ENCODE measurements around the gene PRRX2.
A peak's percentile ranks its signal among the peaks of the same experiment; 100 is the strongest.
"Not testable (repeated sequence)": the region's sequence is repeated elsewhere in the genome, so short reads cannot be mapped to it uniquely, and the experiment has no call there.

PRRX2 gene

DNA sequence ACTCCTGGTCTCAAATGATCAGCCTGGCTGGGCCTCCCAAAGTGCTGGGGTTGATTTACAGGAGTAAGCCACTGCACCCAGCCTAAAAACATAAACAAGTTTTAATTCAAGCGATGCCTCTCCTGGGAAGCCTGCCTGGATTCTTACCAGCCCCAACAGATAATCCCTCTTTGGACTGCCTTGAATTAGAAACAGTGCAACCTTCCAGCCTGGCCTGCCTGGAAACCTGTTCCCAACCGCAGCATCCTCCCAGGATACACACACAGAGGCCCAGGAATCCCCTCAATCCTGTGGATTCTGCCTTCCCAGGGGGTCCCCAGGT lies 68.1 kb downstream of the PRRX2 start:
- Histone ChIP-seq H3K4me2 (no peak overlapping the region), H3K27ac (no peak overlapping the region), H4K20me1 (no peaks in the 10 kb centered on the region), H3K27me3 (peaks cover 17% of the 10 kb centered on the region), H3K4me3 (no peak overlapping the region), H3K4me1 (peaks cover 6% of the 10 kb centered on the region), H3K9me3 (no peaks in the 10 kb centered on the region), H3K9ac (no peak overlapping the region), H3K36me3 (no peaks in the 10 kb centered on the region)
- TF ChIP-seq Cebpa-rat (IDR thresholded peaks at IDR 0.05) = no peak

DNA sequence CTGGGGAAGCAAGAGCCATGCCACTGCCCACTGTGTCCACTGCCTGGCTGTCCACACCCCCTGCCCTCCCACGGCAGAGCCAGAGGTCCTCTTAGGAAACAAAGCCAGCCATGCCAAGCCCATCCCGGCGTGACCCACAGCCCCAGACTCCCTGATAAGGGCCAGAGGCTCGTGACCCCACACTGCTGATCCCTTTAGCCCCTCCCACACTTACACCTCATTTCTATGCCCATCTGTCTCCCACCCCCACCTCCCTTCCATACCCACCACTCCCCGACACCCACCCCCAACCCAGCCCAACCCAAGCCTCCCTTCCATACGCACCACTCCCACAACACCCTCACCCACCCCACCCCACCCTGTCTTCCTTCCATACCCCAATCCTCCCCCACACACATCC lies 70.1 kb downstream of the PRRX2 start:
- Histone ChIP-seq H3K9me3 (no peaks in the 10 kb centered on the region), H3K4me1 (peaks cover 6% of the 10 kb centered on the region), H4K20me1 (no peaks in the 10 kb centered on the region), H3K27ac (no peak overlapping the region), H3K4me2 (no peak overlapping the region), H3K36me3 (no peaks in the 10 kb centered on the region), H3K4me3 (no peak overlapping the region), H3K27me3 (peaks cover 19% of the 10 kb centered on the region), H3K9ac (no peak overlapping the region)
- no peak for TF ChIP-seq Cebpa-rat (IDR thresholded peaks at IDR 0.05)

DNA sequence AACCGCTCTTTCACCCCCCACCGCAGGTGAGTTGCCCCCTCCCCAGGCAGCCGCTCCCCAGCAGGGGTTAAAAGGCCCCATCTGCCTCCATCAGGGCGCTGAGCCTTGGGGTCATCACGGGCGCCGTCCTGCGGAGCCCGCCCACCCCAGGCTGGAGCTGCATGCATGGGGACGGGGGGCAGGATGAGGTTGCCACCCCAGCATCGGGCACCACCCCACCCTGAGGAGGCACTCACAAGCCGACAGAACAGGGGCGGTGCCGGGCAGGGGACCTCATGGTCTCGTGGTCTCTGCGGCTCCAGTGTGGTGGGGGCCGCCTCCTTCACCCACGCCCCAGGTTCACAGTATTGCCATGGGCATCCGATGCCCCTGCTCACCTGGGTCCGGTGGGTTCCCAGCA lies 70.9 kb downstream of the PRRX2 start:
- Histone ChIP-seq H3K9ac (no peak overlapping the region), H3K27me3 (peaks cover 19% of the 10 kb centered on the region)

DNA sequence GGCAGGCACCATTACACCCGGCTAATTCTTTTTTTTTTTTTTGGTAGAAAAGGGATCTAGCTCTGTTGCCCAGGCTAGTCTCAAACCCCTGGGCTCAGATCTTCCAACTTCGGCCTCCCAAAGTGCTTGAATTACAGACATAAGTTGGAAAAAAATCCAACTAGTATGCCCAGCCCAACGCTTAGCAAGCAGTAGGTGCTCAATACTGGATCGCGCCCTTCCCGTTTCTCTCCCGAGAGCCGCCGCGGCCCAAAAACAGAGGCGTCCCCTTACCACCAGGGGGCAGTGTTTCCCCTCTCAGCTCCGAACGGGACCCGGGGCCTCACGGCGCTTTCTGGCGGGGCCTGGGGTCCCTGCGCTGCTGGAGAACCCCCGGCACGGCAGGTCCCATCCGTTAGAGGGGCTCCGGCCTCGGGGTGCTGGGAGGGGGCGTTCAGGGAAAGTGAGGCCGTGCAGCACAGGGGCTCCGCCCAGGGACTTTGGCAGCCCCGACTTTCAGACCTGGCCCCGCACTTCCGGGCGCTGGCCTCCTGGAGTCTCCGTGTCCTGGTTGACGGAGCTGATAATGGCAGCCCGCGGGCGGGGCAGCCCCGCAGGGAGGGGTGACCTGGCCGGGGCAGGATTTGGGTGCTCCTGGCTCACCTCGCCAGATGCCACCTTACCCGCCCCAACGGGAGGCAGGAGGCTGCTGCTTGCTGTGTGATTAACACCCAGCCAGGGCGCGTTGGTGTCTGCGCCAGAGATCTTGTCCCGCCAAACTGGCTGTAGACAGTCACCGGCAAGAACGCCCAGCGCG lies 72.2 kb downstream of the PRRX2 start:
- Histone ChIP-seq H3K4me1 (peaks cover 19% of the 10 kb centered on the region), H3K9me3 (no peaks in the 10 kb centered on the region), H4K20me1 (no peaks in the 10 kb centered on the region), H3K9ac (peak overlapping the region; percentile 73), H3K4me3 (peak overlapping the region; percentile 66), H3K4me2 (peak overlapping the region; percentile 95), H3K27me3 (peaks cover 19% of the 10 kb centered on the region), H3K36me3 (no peaks in the 10 kb centered on the region), H3K27ac (peak overlapping the region; percentile 66)
- TF ChIP-seq Cebpa-rat (IDR thresholded peaks at IDR 0.05) = no peak

More for the DNA sequence above, 70.9 kb downstream of the PRRX2 start:
- no peak for TF ChIP-seq Cebpa-rat (IDR thresholded peaks at IDR 0.05)
- Histone ChIP-seq H3K27ac (no peak overlapping the region), H3K4me2 (no peak overlapping the region), H3K36me3 (no peaks in the 10 kb centered on the region), H3K9me3 (no peaks in the 10 kb centered on the region), H4K20me1 (no peaks in the 10 kb centered on the region), H3K4me3 (no peak overlapping the region), H3K4me1 (peaks cover 6% of the 10 kb centered on the region)

DNA sequence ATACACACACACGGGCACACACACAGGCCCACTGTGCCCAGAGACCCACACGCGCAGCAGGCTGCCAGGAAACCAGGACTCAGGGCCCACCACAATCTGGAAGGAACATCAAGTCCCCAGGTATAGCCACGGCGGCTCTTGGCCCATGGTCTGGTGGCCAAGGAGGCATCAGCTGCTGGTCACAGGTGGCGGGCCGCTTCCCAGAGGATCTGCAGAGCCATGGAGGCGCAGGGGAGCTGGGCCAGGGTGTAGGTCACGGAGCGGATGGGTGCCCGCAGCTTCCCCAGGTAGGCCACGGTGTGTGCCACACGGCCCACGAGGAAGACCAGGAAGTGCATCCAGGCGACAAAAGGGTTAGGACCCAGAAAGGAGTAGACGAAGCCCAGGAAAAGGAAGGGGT lies 74.0 kb downstream of the PRRX2 start:
- Histone ChIP-seq H3K36me3 (no peaks in the 10 kb centered on the region), H3K4me3 (no peak overlapping the region), H3K4me1 (peaks cover 27% of the 10 kb centered on the region), H3K27me3 (peaks cover 19% of the 10 kb centered on the region), H4K20me1 (no peaks in the 10 kb centered on the region), H3K27ac (no peak overlapping the region), H3K9me3 (no peaks in the 10 kb centered on the region), H3K9ac (no peak overlapping the region), H3K4me2 (no peak overlapping the region)
- TF ChIP-seq Cebpa-rat (IDR thresholded peaks at IDR 0.05) = no peak

DNA sequence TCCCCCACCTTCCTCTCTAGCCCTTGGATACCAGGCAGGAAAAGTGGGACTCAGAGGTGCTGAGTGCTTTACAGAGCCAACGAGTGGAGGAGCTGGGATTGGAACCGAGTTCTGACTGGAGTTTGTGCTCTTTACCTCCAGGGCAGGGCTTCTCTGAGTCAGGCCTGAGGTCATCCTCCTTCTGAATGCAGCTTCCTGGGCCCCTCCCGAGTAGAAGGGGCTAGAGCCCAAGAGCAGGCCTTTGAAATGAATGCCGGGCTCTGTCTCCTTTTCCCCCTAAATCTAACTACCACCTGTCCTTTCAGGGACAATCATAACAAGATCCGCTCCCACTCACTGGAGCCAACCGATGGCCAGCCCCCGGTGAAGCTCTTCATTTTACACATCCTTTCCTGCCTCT lies 74.7 kb downstream of the PRRX2 start:
- H3K4me2 ChIP-seq = no peak overlapping the region
- no peak for TF ChIP-seq Cebpa-rat (IDR thresholded peaks at IDR 0.05)
- H3K4me1 ChIP-seq = peaks cover 27% of the 10 kb centered on the region
- H4K20me1 ChIP-seq = no peaks in the 10 kb centered on the region
- no peak overlapping the region for H3K4me3 ChIP-seq
- H3K27ac ChIP-seq = no peak overlapping the region
- H3K36me3 ChIP-seq = no peaks in the 10 kb centered on the region
- peaks cover 19% of the 10 kb centered on the region for H3K27me3 ChIP-seq
- H3K9ac ChIP-seq = no peak overlapping the region
- no peaks in the 10 kb centered on the region for H3K9me3 ChIP-seq

DNA sequence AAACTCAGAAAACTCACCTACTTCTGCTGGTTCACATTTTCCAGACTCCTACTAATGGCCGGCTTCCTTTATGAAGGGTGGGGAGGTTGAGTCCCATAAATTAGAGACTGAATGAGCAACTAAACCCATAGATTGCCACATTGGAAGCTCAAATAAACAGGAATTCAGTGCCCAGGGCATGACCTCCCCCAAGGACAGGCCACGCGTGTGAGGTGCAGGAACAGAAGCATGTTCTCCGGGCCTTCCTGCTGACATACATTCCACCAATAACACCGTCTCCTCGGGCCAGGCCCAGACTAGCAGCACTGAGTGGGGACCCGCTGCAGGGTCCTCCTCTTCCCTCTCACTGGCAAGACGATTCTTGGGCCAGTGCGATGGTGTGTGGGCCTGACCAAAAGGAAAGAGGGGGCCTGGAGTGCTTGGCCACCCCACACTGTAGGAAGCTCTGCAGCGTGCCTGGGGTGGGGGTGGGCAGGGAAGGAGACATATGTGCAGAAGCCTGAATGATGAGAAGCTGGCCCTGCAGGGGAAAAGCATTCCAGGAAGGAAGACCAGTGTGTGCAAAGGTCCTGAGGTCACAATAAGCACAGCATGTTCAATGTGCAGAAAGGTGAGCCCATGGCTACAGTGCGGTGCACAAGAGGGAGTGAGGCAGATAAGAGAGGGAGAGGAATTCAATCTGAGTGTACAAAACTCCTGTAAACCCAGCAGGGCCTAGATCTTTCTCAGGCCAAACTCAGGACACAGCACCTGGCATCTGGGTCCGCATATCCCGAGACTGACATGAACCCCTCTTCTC lies 75.4 kb downstream of the PRRX2 start:
- peaks cover 27% of the 10 kb centered on the region for H3K4me1 ChIP-seq
- no peak overlapping the region for H3K9ac ChIP-seq
- peaks cover 19% of the 10 kb centered on the region for H3K27me3 ChIP-seq
- no peak overlapping the region for H3K4me2 ChIP-seq
- no peaks in the 10 kb centered on the region for H3K36me3 ChIP-seq
- H4K20me1 ChIP-seq = no peaks in the 10 kb centered on the region
- H3K9me3 ChIP-seq = no peaks in the 10 kb centered on the region
- H3K27ac ChIP-seq = no peak overlapping the region
- TF ChIP-seq Cebpa-rat (IDR thresholded peaks at IDR 0.05) = no peak
- H3K4me3 ChIP-seq = no peak overlapping the region

DNA sequence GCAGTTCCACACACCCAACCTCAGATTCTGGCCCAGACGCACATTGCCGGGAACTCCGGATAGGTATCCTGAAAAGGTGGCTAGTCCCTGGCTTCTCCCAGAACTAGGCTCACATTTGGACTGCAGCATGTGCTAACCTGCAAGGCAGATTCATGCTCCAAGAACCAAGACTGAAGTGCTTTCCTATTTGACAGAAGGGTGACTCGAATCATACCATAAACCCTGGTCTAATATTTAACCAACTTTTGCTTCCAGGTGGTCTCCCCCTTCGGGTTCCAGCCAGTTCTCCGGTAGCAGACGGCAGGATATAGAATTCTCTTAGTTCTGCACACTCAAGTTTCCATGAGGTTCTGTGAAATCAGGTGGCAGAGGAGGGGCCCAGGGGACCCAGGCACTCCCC lies 79.8 kb downstream of the PRRX2 start:
- Histone ChIP-seq H3K4me3 (no peak overlapping the region), H3K4me2 (no peak overlapping the region), H3K9ac (no peak overlapping the region), H3K9me3 (no peaks in the 10 kb centered on the region), H4K20me1 (no peaks in the 10 kb centered on the region), H3K4me1 (peaks cover 21% of the 10 kb centered on the region), H3K27me3 (no peaks in the 10 kb centered on the region), H3K27ac (no peak overlapping the region), H3K36me3 (no peaks in the 10 kb centered on the region)
- TF ChIP-seq Cebpa-rat (IDR thresholded peaks at IDR 0.05) = no peak

DNA sequence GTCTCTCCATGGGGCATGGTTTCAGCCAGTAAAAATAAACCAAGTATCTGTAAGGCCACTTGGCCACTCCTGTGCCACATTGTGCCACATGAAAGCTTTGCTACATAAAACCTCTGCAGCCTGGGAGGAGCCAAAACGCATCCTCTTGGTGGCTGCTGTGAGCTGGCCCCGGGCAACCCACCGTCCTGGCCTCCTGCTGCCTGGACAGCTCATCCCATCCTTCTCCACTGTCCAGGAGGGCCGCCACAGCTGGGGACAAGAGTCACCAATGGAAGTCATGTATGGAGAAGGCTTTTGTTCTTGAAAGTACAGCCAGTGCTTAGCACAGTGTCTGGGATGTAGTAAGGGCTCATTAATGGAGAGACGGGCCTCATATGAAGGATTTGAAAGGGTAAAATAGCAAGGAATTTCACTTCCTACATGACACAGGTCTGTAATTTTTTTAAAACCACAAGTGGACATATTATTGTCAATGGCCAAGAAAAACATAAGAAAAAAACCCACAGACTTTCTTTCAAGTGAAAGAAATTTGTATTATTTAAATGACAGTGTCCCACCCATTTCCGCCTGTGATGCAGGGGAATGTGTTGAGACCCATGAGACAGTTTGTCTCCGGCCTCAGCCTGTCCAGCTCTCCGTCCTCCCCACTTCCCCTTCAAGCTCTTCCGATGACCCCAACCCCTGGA lies 80.8 kb downstream of the PRRX2 start:
- no peaks in the 10 kb centered on the region for H4K20me1 ChIP-seq
- no peaks in the 10 kb centered on the region for H3K9me3 ChIP-seq
- no peak overlapping the region for H3K4me2 ChIP-seq
- no peaks in the 10 kb centered on the region for H3K27me3 ChIP-seq
- no peaks in the 10 kb centered on the region for H3K36me3 ChIP-seq
- no peak overlapping the region for H3K9ac ChIP-seq
- TF ChIP-seq Cebpa-rat (IDR thresholded peaks at IDR 0.05) = no peak
- H3K4me3 ChIP-seq = no peak overlapping the region
- no peak overlapping the region for H3K27ac ChIP-seq
- H3K4me1 ChIP-seq = peaks cover 21% of the 10 kb centered on the region

DNA sequence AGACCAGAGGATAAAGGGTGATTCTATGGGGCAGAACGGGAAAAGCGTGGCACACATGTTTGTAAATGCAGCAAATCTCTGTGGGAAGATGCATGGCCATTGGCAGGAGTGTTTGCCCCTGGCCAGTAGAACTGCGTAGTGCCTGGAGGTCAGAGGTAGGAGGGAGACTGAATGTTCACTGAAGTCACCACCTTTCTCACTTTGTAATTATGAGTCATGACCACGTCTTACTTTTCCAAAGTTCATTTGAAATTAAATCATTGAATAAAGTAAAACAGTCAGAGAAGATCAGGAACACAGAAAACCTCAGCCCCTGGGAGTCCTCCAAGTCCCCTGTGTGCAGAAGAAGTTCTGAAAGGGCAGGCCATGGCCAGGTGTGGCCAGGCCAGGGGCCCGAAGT lies 82.8 kb downstream of the PRRX2 start:
- H3K9ac ChIP-seq = no peak overlapping the region
- peaks cover 2% of the 10 kb centered on the region; the same call in 1 of the 2 replicates for H3K27me3 ChIP-seq
- H4K20me1 ChIP-seq = no peaks in the 10 kb centered on the region
- no peaks in the 10 kb centered on the region for H3K36me3 ChIP-seq
- H3K4me2 ChIP-seq = no peak overlapping the region
- peaks cover 18% of the 10 kb centered on the region for H3K4me1 ChIP-seq
- H3K27ac ChIP-seq = no peak overlapping the region
- H3K4me3 ChIP-seq = no peak overlapping the region
- no peak for TF ChIP-seq Cebpa-rat (IDR thresholded peaks at IDR 0.05)
- H3K9me3 ChIP-seq = no peaks in the 10 kb centered on the region

DNA sequence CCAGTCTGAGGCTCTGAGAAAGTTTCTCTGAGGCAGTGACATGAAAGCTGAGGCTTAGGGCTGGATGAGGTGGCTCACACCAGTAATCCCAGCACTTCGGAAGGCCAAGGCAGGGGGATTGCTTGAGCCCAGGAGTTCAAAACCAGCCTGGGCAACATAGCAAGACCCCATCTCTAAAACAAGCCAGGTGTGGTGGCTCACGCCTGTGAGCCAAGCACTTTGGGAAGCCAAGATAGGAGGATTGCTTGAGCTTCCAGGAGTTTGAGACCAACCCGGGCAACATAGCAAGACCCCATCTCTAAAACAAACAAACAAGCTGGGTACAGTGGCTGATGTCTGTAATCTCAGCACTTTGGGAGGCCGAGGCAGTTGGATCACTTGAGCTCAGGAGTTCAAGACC lies 83.6 kb downstream of the PRRX2 start:
- H4K20me1 ChIP-seq, H3K4me2 ChIP-seq: not testable (repeated sequence)
- peaks cover 19% of the 10 kb centered on the region for H3K4me1 ChIP-seq

More for the DNA sequence above, 83.6 kb downstream of the PRRX2 start:
- not testable (repeated sequence) for H3K27ac ChIP-seq, H3K36me3 ChIP-seq, H3K9ac ChIP-seq, H3K27me3 ChIP-seq, H3K9me3 ChIP-seq, H3K4me3 ChIP-seq

All from BLaER1 (cell line).